NCI-H2171 treated with DMSO at 0.1 percent for 48 hours (cell line): ENCODE measurements around the gene UBAC2.
"Not testable (repeated sequence)": the region's sequence is repeated elsewhere in the genome, so short reads cannot be mapped to it uniquely, and the experiment has no call there.

Experiments used
- DNase-seq: peaks from one replicate; lab custom pipeline; 2025; lab: John Stamatoyannopoulos, UW

UBAC2 gene

DNA sequence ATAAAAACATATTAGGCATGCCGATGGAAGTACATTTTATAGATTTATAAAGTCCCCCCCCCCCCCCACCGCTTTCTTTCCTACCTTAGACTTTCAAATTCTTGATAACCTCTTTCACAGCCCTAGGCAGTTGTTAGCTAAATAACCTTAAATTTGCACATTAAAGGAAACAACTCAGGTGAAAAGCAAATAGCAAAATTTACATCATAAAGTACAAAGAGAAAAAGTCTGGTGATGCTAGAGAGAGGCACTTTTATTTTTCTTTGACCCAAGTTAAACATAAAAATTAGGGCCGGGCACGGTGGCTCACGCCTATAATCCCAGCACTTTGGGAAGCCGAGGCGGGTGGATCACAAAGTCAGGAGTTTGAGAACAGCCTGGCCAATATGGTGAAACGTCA lies 15.0 kb upstream of the UBAC2 start:
- no peak for DNase-seq

- no peak for DNase-seq
These were observed 10.3 kb upstream of the UBAC2 start for GRCh38 chr13:99190147-99190985.

DNA sequence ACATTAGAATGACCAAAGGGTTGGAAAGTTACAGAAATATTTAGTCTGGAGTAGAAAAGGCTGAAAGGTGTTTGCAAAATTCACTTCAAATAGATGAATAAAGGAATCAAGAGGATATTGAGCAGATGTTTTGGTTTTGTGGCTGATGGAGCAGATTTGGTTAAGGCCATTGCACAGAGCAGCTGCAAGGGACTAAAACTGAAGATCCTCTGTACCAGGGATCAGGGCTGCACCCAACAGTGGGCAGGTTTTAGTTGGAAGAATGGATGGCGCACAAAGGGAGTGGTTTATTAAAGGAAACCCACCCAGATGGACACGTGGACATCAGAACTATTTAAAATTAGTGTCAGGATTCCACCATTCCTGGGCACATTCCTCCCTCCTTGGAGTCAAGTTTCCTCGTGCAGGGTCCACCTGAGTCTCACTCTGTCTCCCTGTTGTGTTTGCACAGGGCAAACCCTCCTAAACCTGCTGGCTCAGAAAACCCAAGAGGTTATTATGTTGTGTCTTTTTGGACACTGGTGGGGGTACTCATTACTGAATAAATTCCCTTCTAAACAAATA lies 9.2 kb upstream of the UBAC2 start:
- DNase-seq: no peak

GRCh38 chr13:99191900-99192399 lies 8.7 kb upstream of the UBAC2 start:
- no peak for DNase-seq

DNA sequence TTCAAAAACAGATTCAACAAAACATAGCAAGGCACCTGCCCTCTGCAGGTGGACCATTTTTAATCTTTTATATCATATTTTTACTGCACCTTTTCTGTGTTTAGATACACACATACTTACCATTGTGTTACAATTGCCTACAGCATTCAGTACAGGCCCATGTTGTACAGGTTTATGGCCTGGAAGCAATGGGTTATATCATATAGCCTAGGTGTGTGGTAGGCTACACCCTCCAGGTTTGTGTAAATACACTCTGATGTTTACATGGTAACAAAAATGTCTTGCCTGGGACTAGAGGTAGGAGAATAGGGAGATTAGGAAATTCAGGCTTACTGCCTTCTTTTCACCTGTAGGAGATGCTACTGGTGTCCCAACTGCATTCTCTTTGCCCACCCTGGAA lies 8.2 kb upstream of the UBAC2 start:
- no peak for DNase-seq

DNA sequence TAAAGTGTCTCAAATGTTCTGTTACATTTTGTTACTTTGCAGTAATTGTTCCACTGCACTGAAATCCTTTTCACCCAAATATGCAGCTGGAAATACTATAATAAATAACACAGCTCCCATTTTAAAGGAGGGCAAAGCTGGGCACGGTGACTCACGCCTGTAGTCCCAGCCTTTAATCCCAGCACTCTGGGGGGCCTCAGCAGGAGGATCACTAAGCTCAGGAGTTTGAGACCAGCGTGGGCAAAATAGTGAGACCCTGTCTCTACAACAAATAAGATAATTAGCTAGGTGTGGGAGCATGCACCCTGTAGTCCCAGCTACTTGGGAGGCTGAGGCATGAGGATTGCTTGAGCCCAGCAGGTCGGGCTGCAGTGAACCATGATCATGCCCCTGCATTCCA lies 7.5 kb upstream of the UBAC2 start:
- DNase-seq: no peak

- peak; percentile 74 for DNase-seq
These were observed 4.1 kb upstream of the UBAC2 start for GRCh38 chr13:99196466-99197116.

- peak; percentile 79 for DNase-seq
These were observed 3.5 kb upstream of the UBAC2 start for GRCh38 chr13:99197117-99197651.

- peak; percentile 16 for DNase-seq
These were observed 868 bp upstream of the UBAC2 start for GRCh38 chr13:99199541-99200431.

- DNase-seq: no peak
These were observed 3.2 kb downstream of the UBAC2 start for GRCh38 chr13:99203601-99204579.

- no peak for DNase-seq
These were observed 5.1 kb downstream of the UBAC2 start for GRCh38 chr13:99205621-99206220.

- DNase-seq: no peak
These were observed 5.6 kb downstream of the UBAC2 start for GRCh38 chr13:99206226-99206625.

DNA sequence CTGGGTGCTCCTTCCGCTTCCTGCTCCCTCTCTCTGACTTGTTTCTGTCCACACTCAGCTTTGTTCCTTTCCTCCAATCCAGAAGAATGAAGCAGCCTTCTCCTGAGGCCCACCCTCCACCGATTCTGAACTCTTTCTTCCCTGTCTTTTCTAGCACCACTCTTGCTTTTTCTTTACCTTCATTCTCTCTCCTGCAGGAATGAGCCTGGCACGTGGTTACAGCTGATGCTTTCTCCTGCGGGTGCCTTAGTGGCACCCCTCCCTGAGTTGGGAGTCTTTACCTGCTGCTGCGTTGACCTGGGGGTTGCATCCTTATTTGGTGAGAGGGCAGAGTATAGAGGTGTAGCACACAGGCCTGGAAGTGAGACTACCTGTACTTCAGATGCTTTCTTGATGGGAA lies 6.2 kb downstream of the UBAC2 start:
- no peak for DNase-seq

GRCh38 chr13:99207511-99207910 lies 6.9 kb downstream of the UBAC2 start:
- no peak for DNase-seq

- DNase-seq: no peak
These were observed 7.5 kb downstream of the UBAC2 start for GRCh38 chr13:99208185-99208584.

DNA sequence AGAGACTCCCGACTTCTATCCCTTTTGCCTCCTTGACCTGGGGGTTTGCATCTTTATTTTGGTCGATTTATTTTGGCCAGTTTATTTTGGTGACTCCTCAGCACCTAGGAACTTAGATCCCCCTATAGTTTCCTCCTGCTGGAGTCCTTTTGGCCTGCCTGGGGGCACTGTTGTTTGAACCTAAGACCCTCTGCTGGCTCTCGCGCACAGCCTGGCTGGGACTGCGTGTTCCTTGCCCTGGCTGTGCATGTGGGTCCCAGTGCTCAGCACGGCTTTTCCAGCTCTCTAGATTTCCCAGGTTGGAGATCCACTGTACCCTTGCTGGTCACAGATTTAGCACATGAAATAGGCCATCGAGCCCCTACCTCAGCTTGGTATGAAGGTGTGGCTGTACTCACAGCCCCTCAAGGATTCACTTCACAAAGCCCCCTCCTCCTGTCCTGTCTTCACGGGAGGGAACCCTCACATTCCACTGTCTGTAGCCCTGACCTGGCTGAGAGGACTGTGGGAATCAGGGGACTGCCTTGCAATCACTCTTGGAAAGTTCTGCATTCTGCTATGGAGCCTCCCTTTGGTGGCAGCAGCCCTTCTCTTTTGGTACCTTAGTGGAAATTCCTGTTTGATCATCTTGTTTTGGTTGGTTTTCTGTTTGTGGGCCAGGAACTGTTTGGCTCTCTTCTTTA lies 8.3 kb downstream of the UBAC2 start:
- no peak for DNase-seq

GRCh38 chr13:99210627-99211026 lies 10.0 kb downstream of the UBAC2 start:
- not testable (repeated sequence) for DNase-seq

- DNase-seq: no peak
These were observed 10.9 kb downstream of the UBAC2 start for GRCh38 chr13:99211421-99212035.

GRCh38 chr13:99214232-99214631 lies 13.6 kb downstream of the UBAC2 start:
- DNase-seq: no peak
